ENCODE data around the gene DRD2.

The DRD2 gene

GRCh38 chr11:113384551-113384950 is 90.6 kb downstream of the DRD2 start:
- no peak overlapping the region for H3K4me3 ChIP-seq (replicated peaks; ENCODE audit: insufficient read depth, low read length)
- H3K27me3 ChIP-seq (ENCODE audit: insufficient read depth, poor library complexity, severe bottlenecking), result peaks cover 16% of the 10 kb centered on the region
- no peak for DNase-seq (ENCODE audit: low read depth in 1 of 2, low spot score in 1 of 2)
- H3K27ac ChIP-seq (replicated peaks), result no peak overlapping the region
- TF ChIP-seq POLR2AphosphoS5 (IDR thresholded peaks at IDR 0.05; ENCODE audit: low read depth), result no peak
- TF ChIP-seq GABPA (IDR thresholded peaks at IDR 0.05; ENCODE audit: low read depth), result no peak
- no peak for TF ChIP-seq REST (IDR thresholded peaks at IDR 0.05; ENCODE audit: insufficient replicate concordance, low read depth)
- no peak for TF ChIP-seq SPI1 (IDR thresholded peaks at IDR 0.05; ENCODE audit: borderline replicate concordance, low read depth)
- TF ChIP-seq CTCF (IDR thresholded peaks at IDR 0.05; ENCODE audit: insufficient read depth, low read length), result no peak

GRCh38 chr11:113382121-113382520 is 93.1 kb downstream of the DRD2 start:
- DNase-seq (ENCODE audit: low read depth in 1 of 2, low spot score in 1 of 2), result no peak
- TF ChIP-seq SPI1 (IDR thresholded peaks at IDR 0.05; ENCODE audit: borderline replicate concordance, low read depth) (no peak), GABPA (IDR thresholded peaks at IDR 0.05; ENCODE audit: low read depth) (no peak), REST (IDR thresholded peaks at IDR 0.05; ENCODE audit: insufficient replicate concordance, low read depth) (no peak), CTCF (IDR thresholded peaks at IDR 0.05; ENCODE audit: insufficient read depth, low read length) (no peak), POLR2AphosphoS5 (IDR thresholded peaks at IDR 0.05; ENCODE audit: low read depth) (no peak)
- Histone ChIP-seq H3K27me3 (ENCODE audit: insufficient read depth, poor library complexity, severe bottlenecking) (peaks cover 4% of the 10 kb centered on the region), H3K27ac (replicated peaks) (no peak overlapping the region), H3K4me3 (replicated peaks; ENCODE audit: insufficient read depth, low read length) (no peak overlapping the region)

- no peaks in the 10 kb centered on the region for H3K27me3 ChIP-seq (ENCODE audit: insufficient read depth, poor library complexity, severe bottlenecking)
- no peak overlapping the region for H3K27ac ChIP-seq (replicated peaks)
- DNase-seq (ENCODE audit: low read depth in 1 of 2, low spot score in 1 of 2), result no peak
- H3K4me3 ChIP-seq (replicated peaks; ENCODE audit: insufficient read depth, low read length), result no peak overlapping the region
- TF ChIP-seq REST (IDR thresholded peaks at IDR 0.05; ENCODE audit: insufficient replicate concordance, low read depth), result no peak
- TF ChIP-seq CTCF (IDR thresholded peaks at IDR 0.05; ENCODE audit: insufficient read depth, low read length), result no peak
- TF ChIP-seq SPI1 (IDR thresholded peaks at IDR 0.05; ENCODE audit: borderline replicate concordance, low read depth), result no peak
- no peak for TF ChIP-seq GABPA (IDR thresholded peaks at IDR 0.05; ENCODE audit: low read depth)
- no peak for TF ChIP-seq POLR2AphosphoS5 (IDR thresholded peaks at IDR 0.05; ENCODE audit: low read depth)
Measured at GRCh38 chr11:113378692-113379091, 96.5 kb downstream of the DRD2 start.

Data from HL-60 (cell line).